ENCODE data around the gene DFFB.

- TF ChIP-seq POLR2AphosphoS5 (IDR thresholded peaks at IDR 0.05; ENCODE audit: low read depth, low read length) (no peak), POLR2A (IDR thresholded peaks at IDR 0.05; ENCODE audit: low read depth, low read length) (no peak), TAF1 (IDR thresholded peaks at IDR 0.05; ENCODE audit: borderline replicate concordance, low read depth, low read length) (no peak)
Observed at GRCh38 chr1:3896396-3897000, 39.2 kb downstream of the DFFB start.
